HepG2 (cell line): ENCODE results near the gene AJUBA. TPM values are rescaled to one million over a fixed set of nuclear protein-coding genes. Genes with fewer than 3 reads are reported as not detected.

ENCODE experiments used
- ATAC-seq: fragments of 200-7000 bp; cut with Tn5 transposase; 3 replicates; pipeline ENCODE4 v1.9.1; 2020; ENCODE audit warnings: mild to moderate bottlenecking, moderate library complexity
- BruUV-seq: library from RNA; stranded (reverse); fragments of 400-500 nt; replicated peaks from 2 replicates; lab custom pipeline; 2021; lab: Mats Ljungman, UMichigan
- CTCF ChIA-PET: fragments of 300-600 bp; formaldehyde crosslinking; extraction: SDS; loops from one replicate; lab custom pipeline; 2021; ENCODE audit warnings: low total read pairs, inconsistent platforms, low intra/inter-chr PET ratio; lab: Yijun Ruan, JAX
- POLR2A ChIA-PET: fragments of 350-600 bp; sonication (Branson Sonifier 250); formaldehyde crosslinking; loops from one replicate; lab custom pipeline; 2020; ENCODE audit warnings: antibody characterized with exemption, inconsistent platforms; lab: Yijun Ruan, JAX
- DNase-seq: peaks from one replicate; pipeline ENCODE4 v3.0.0-alpha.2; 2015; ENCODE audit warnings: low spot score
- FAIRE-seq: peaks from 3 replicates; lab custom pipeline; 2011; peaks lifted over from hg19 to GRCh38; lab: Jason Lieb, UNC
- H2AFZ ChIP-seq: one replicate; pipeline ENCODE4 v1.6.1; 2011; ENCODE audit warnings: low read length, inconsistent platforms
- H3K27ac ChIP-seq: fragments of 300-600 bp; 3 replicates; pipeline ENCODE4 v1.8.0; 2011; ENCODE audit warnings: mixed run types, mild to moderate bottlenecking, mixed read lengths, low read length, inconsistent platforms; ENCODE audit not compliant: insufficient read depth; ENCODE audit errors: extremely low read length
- H3K27me3 ChIP-seq, 2 experiments: fragments of 200-600 bp in 1 of 2; 2 replicates in 1 of 2; 3 replicates in 1 of 2; pipeline versions ENCODE4 v1.6.0 to v1.8.0; 2011; ENCODE audit warnings: low read length in 2 of 2, mild to moderate bottlenecking in 2 of 2, moderate library complexity in 2 of 2, inconsistent platforms in 1 of 2; ENCODE audit not compliant: insufficient read depth in 2 of 2, control insufficient read depth in 1 of 2
- H3K36me3 ChIP-seq, 2 experiments: fragments of 200-600 bp in 1 of 2; replicated peaks in 1 of 2; 2 replicates in 1 of 2; 3 replicates in 1 of 2; pipeline versions ENCODE4 v1.5.1 to v1.8.0; 2011; ENCODE audit warnings: low read length in 2 of 2, inconsistent platforms in 1 of 2; ENCODE audit not compliant: insufficient read depth in 2 of 2, control insufficient read depth in 1 of 2
- H3K4me1 ChIP-seq: 2 replicates; pipeline ENCODE4 v1.5.1; 2012; ENCODE audit warnings: low read length, inconsistent platforms; ENCODE audit not compliant: insufficient read depth
- H3K4me2 ChIP-seq: 2 replicates; pipeline ENCODE4 v1.6.0; 2011; ENCODE audit warnings: low read depth, low read length, inconsistent platforms
- H3K4me3 ChIP-seq, 3 experiments: fragments of 200-600 bp in 1 of 3; sonication (generic), shearing (Covaris generic) in 1 of 3; replicated peaks in 1 of 3; 2 replicates each; pipeline ENCODE4 v1.5.1; 2011 to 2016; ENCODE audit warnings: low read length in 3 of 3, inconsistent platforms in 2 of 3, low read depth in 2 of 3, mild to moderate bottlenecking in 2 of 3, control low read depth in 1 of 3, mixed read lengths in 1 of 3; ENCODE audit not compliant: insufficient read depth in 1 of 3
- H3K79me2 ChIP-seq: one replicate; pipeline ENCODE4 v1.6.1; 2011; ENCODE audit warnings: low read length, inconsistent platforms; ENCODE audit not compliant: insufficient read depth
- H3K9ac ChIP-seq: 2 replicates; pipeline ENCODE4 v1.6.0; 2011; ENCODE audit warnings: mild to moderate bottlenecking, low read depth, low read length, inconsistent platforms; ENCODE audit not compliant: insufficient read depth
- H3K9me3 ChIP-seq: 2 replicates; pipeline ENCODE4 v1.5.1; 2012; ENCODE audit warnings: mild to moderate bottlenecking, low read length
- H4K20me1 ChIP-seq: 2 replicates; pipeline ENCODE4 v1.6.0; 2011; ENCODE audit warnings: inconsistent platforms, mild to moderate bottlenecking, low read length, moderate library complexity; ENCODE audit not compliant: insufficient read depth
- AHDC1 ChIP-seq: sonication (generic); formaldehyde crosslinking; IDR thresholded peaks from 2 replicates; pipeline ENCODE4 v1.5.1; 2020; ENCODE audit warnings: mild to moderate bottlenecking, missing genetic modification reagents, borderline replicate concordance
- CAMTA2 ChIP-seq: sonication (generic); formaldehyde crosslinking; IDR thresholded peaks from 2 replicates; pipeline ENCODE4 v1.4.0; 2020; ENCODE audit warnings: mild to moderate bottlenecking, missing genetic modification reagents, borderline replicate concordance
- CHCHD3 ChIP-seq: sonication (generic); formaldehyde crosslinking; IDR thresholded peaks from 2 replicates; pipeline ENCODE4 v1.8.0; 2022; ENCODE audit warnings: mild to moderate bottlenecking, missing genetic modification reagents, moderate library complexity
- ISX ChIP-seq: sonication (generic); formaldehyde crosslinking; conservative IDR thresholded peaks from 2 replicates; pipeline ENCODE4 v1.5.0; 2020; ENCODE audit warnings: missing genetic modification reagents
- MED8 ChIP-seq: sonication (generic); formaldehyde crosslinking; IDR thresholded peaks from 2 replicates; pipeline ENCODE4 v1.8.1; 2023; ENCODE audit warnings: mild to moderate bottlenecking, missing genetic modification reagents; ENCODE audit not compliant: insufficient replicate concordance
- MTA3 ChIP-seq: sonication (generic); formaldehyde crosslinking; IDR thresholded peaks from 2 replicates; pipeline ENCODE4 v1.4.0; 2020; ENCODE audit warnings: missing genetic modification reagents
- NFIC ChIP-seq: IDR thresholded peaks from 2 replicates; pipeline ENCODE4 v1.6.1; 2012; ENCODE audit warnings: mild to moderate bottlenecking, low read length, inconsistent platforms
- ONECUT2 ChIP-seq: sonication (generic); formaldehyde crosslinking; IDR thresholded peaks from 2 replicates; pipeline ENCODE4 v1.4.0; 2020; ENCODE audit warnings: missing genetic modification reagents
- PITX1 ChIP-seq: sonication (generic); formaldehyde crosslinking; IDR thresholded peaks from 2 replicates; pipeline ENCODE4 v1.5.1; 2020; ENCODE audit warnings: mild to moderate bottlenecking, missing genetic modification reagents
- POLR2AphosphoS5 ChIP-seq: IDR thresholded peaks from 2 replicates; pipeline ENCODE4 v1.6.1; 2012; ENCODE audit warnings: low read depth, low read length
- POLR2G ChIP-seq: fragments of 200-400 bp; formaldehyde crosslinking; IDR thresholded peaks from 2 replicates; pipeline ENCODE4 v1.6.1; 2018; ENCODE audit warnings: mild to moderate bottlenecking, low read depth, low read length, moderate library complexity
- RBAK ChIP-seq: sonication (generic); formaldehyde crosslinking; IDR thresholded peaks from 2 replicates; pipeline ENCODE4 v1.5.1; 2020; ENCODE audit warnings: mild to moderate bottlenecking, missing genetic modification reagents
- RBFOX2 ChIP-seq: fragments of 200-400 bp; formaldehyde crosslinking; IDR thresholded peaks from 2 replicates; pipeline ENCODE4 v1.6.1; 2017; ENCODE audit warnings: low read depth, mild to moderate bottlenecking, low read length
- RFXAP ChIP-seq: sonication (generic); formaldehyde crosslinking; IDR thresholded peaks from 2 replicates; pipeline ENCODE4 v1.4.0; 2020; ENCODE audit warnings: missing genetic modification reagents, borderline replicate concordance
- SOX6 ChIP-seq, 2 experiments: fragments of 450-650 bp in 1 of 2; sonication (generic) in 1 of 2; formaldehyde crosslinking in 1 of 2; IDR thresholded peaks; 2 replicates each; pipeline versions ENCODE4 v1.4.0 to v1.6.1; 2017 to 2020; ENCODE audit warnings: antibody characterized with exemption in 1 of 2, mild to moderate bottlenecking in 1 of 2, missing genetic modification reagents in 1 of 2
- ZNF24 ChIP-seq: fragments of 450-650 bp; IDR thresholded peaks from 2 replicates; pipeline ENCODE4 v1.6.1; 2017; ENCODE audit warnings: antibody characterized with exemption, mild to moderate bottlenecking
- ZNF605 ChIP-seq: sonication (generic); formaldehyde crosslinking; IDR thresholded peaks from 2 replicates; pipeline ENCODE4 v1.8.0; 2022; ENCODE audit warnings: mild to moderate bottlenecking, missing genetic modification reagents
- ZNF737 ChIP-seq: sonication (generic); formaldehyde crosslinking; IDR thresholded peaks from 2 replicates; pipeline ENCODE4 v1.5.0; 2020; ENCODE audit warnings: missing genetic modification reagents, mild to moderate bottlenecking, borderline replicate concordance
- ZNF792 ChIP-seq: IDR thresholded peaks from 2 replicates; pipeline ENCODE4 v1.6.1; 2016
- ZSCAN30 ChIP-seq: sonication (generic); formaldehyde crosslinking; IDR thresholded peaks from 2 replicates; pipeline ENCODE4 v1.5.0; 2020; ENCODE audit warnings: mild to moderate bottlenecking, missing genetic modification reagents
- WGBS: methylation state at CpG from one replicate; pipeline ENCODE4 v1.1.6; 2017; ENCODE audit warnings: low lambda C conversion rate; 5-methylcytosine and 5-hydroxymethylcytosine counted together
- in situ Hi-C: cut with HindIII; loops from 2 replicates; pipeline ENCODE4 v1.10.0; 2017; ENCODE audit warnings: low pct_unique_long_range_greater_than_20kb; ENCODE audit not compliant: extremely low pct_ligation_motif_present
- intact Hi-C: fragments of 100-400 bp; cut with micrococcal nuclease; formaldehyde crosslinking; loops from one replicate; pipeline ENCODE4 v1.10.0; 2022; ENCODE audit not compliant: unreplicated experiment
- polyA plus RNA-seq, 8 experiments: library from polyadenylated mRNA; depleted of rRNA in 3 of 8; stranded (reverse) in 7 of 8; unstranded in 1 of 8; fragments of >200 nt; fragmentation: Illumina TruSeq in 4 of 8; extraction: Trizol in 4 of 8; gene quantifications; 2 replicates each; pipeline versions ENCODE4 v1.2.1 to v1.2.3, GENCODE V29; 2011 to 2016; ENCODE audit warnings: low read depth in 4 of 8, missing spikeins in 1 of 8, mixed read lengths in 1 of 8; ENCODE audit not compliant: insufficient read depth in 1 of 8
- total RNA-seq, 5 experiments: library from RNA; depleted of rRNA; stranded (reverse); fragments of >200 nt; fragmentation: Illumina TruSeq; extraction: Trizol; gene quantifications; 2 replicates each; pipeline ENCODE4 v1.2.3, GENCODE V29; 2016; ENCODE audit warnings: low read depth in 1 of 5
- TF ChIP-seq, protein P1 (sequence below): sonication (generic); formaldehyde crosslinking; IDR thresholded peaks from 2 replicates; pipeline ENCODE4 v1.4.0; 2020; ENCODE audit warnings: mild to moderate bottlenecking, missing genetic modification reagents

Gene AJUBA
- total and polyA plus RNA-seq, 2 of the 13 experiments (the other 11 are each of a cell fraction or from before 2014, with no cell fraction given): 157 to 241 TPM

GRCh38 chr14:23021434-23021833 is 39.1 kb upstream of the AJUBA start:
- H3K4me2 ChIP-seq: no peak overlapping the region
- DNase-seq (no peak), ATAC-seq (peak; percentile 12), FAIRE-seq (no peak)
- H3K4me3 ChIP-seq: no peak overlapping the region
- peaks cover 12 to 20% of the 10 kb centered on the region in 2 experiments for H3K36me3 ChIP-seq
- peaks cover 17% of the 10 kb centered on the region for H3K4me1 ChIP-seq
- H3K9ac ChIP-seq: no peak overlapping the region
- ChIA-PET CTCF (no interaction called here), POLR2A (interaction anchor here (1.3 to 15.1 kb wide), 3 partner anchors 13 to 26 kb away, joined by 4 to 203 read pairs (median 5); partner anchors contain the start of gene PSMB5)
- H3K79me2 ChIP-seq: no peaks in the 10 kb centered on the region
- BruUV-seq: no TSS peak
- H3K27ac ChIP-seq: no peak overlapping the region
- in situ Hi-C loops (no loop called here), intact Hi-C loops (no loop called here)
- 0 out of 2 replicates have a peak, but pooled peaks cover 6% of the 10 kb centered on the region for H4K20me1 ChIP-seq
- H3K27me3 ChIP-seq: no peaks in the 10 kb centered on the region
- no peak overlapping the region for H2AFZ ChIP-seq
- WGBS: 90% methylated on average over 9 of the region's 9 CpGs
- H3K9me3 ChIP-seq: no peaks in the 10 kb centered on the region
- 0 out of 2 replicates have a peak, but pooled peaks have one; percentile 53 for TF ChIP-seq ZNF605 (CRISPR knock-in tag)
- peak; percentile 38 for TF ChIP-seq MED8
- no peak for TF ChIP-seq CHCHD3 (CRISPR knock-in tag)
- TF ChIP-seq MTA3 (CRISPR knock-in tag): no peak
- no peak for TF ChIP-seq ONECUT2 (CRISPR knock-in tag)
- no peak for TF ChIP-seq ZSCAN30
- no peak for TF ChIP-seq NFIC
- TF ChIP-seq ZNF792 (CRISPR knock-in tag): no peak
- no peak for TF ChIP-seq RFXAP (CRISPR knock-in tag)
- TF ChIP-seq POLR2AphosphoS5: peak; percentile 55; the same call in 1 of the 2 replicates
- TF ChIP-seq, protein P1, sequence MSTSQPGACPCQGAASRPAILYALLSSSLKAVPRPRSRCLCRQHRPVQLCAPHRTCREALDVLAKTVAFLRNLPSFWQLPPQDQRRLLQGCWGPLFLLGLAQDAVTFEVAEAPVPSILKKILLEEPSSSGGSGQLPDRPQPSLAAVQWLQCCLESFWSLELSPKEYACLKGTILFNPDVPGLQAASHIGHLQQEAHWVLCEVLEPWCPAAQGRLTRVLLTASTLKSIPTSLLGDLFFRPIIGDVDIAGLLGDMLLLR (CRISPR knock-in tag): 0 out of 2 replicates have a peak, but pooled peaks have one; percentile 12
- TF ChIP-seq RBAK (CRISPR knock-in tag): peak; percentile 47; the same call in 1 of the 2 replicates
- 0 out of 2 replicates have a peak, but pooled peaks have one; percentile 38 for TF ChIP-seq ZNF737
- no peak for TF ChIP-seq ISX
- TF ChIP-seq SOX6 (IDR thresholded peaks at IDR 0.05): 0 out of 2 replicates have a peak, but pooled peaks have one; percentile 12
- TF ChIP-seq SOX6 (CRISPR knock-in tag; IDR thresholded peaks at IDR 0.05): no peak
- TF ChIP-seq ZNF24: no peak
- TF ChIP-seq AHDC1 (CRISPR knock-in tag): no peak
- peak; percentile 15 for TF ChIP-seq POLR2G
- TF ChIP-seq RBFOX2: 0 out of 2 replicates have a peak, but pooled peaks have one; percentile 21
- TF ChIP-seq CAMTA2: no peak
- 0 out of 2 replicates have a peak, but pooled peaks have one; percentile 51 for TF ChIP-seq PITX1 (CRISPR knock-in tag)
